NCI-H345 treated with DMSO at 0.1 percent for 48 hours (cell line): ENCODE data around the gene FCN2.
"Not testable (repeated sequence)": the region's sequence is repeated elsewhere in the genome, so short reads cannot be mapped to it uniquely, and the experiment has no call there.

Experiments used
- DNase-seq: peaks from one replicate; lab custom pipeline; 2025; ENCODE audit not compliant: unreplicated experiment; lab: John Stamatoyannopoulos, UW

The FCN2 gene

DNA sequence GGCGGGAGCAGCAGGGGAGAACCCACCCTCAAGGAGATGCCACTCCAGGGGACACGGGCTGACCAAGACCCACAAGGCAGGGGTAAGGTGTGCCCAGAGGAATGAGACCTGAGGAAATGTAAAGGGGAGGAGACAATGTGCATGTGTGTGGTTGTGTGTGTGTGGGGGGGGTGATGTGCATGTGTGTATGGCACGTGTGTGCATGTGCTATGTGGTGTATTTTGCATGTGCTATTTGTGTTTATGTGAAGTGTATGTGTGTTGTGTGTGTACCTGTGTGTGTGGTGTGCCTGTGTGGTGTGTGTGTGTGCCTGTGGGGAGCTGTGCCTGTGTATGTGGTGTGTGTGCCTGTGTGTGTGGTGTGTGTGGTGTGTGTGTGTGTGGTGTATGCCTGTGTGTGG, 33.5 kb upstream of the FCN2 start:
- no peak for DNase-seq

GRCh38 chr9:134847752-134848432, 32.7 kb upstream of the FCN2 start:
- no peak for DNase-seq

DNA sequence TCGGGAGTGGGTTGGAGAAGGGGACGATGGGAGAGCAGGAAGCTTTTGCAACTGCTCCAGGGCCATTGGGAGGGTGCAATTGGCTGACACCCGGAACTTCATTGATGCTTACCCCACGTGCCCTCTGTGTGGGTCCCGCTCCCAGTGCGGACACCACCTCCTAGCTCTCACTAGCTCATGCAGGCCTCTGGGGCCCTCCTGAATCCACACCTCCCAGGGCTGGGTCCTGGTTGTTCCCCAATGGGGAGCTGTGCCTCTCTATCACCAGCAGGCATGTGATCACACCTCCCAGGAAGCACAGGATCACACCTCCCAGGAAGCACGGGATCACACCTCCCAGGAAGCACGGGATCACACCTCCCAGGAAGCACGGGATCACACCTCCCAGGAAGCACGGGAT, 32.1 kb upstream of the FCN2 start:
- no peak for DNase-seq

DNA sequence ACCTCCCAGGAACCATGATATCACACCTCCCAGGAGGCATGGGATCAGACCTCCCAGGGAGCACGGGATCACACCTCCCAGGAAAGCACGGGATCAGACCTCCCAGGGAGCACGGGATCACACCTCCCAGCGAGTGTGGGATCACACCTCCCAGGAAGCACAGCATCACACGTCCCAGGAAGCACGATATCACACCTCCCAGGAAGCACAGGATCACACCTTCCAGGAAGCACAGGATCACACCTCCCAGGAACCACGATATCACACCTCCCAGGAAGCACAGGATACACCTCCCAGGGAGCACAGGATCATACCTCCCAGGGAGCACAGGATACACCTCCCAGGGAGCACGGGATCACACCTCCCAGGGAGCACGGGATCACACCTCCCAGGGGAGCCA, 30.0 kb upstream of the FCN2 start:
- no peak for DNase-seq

DNA sequence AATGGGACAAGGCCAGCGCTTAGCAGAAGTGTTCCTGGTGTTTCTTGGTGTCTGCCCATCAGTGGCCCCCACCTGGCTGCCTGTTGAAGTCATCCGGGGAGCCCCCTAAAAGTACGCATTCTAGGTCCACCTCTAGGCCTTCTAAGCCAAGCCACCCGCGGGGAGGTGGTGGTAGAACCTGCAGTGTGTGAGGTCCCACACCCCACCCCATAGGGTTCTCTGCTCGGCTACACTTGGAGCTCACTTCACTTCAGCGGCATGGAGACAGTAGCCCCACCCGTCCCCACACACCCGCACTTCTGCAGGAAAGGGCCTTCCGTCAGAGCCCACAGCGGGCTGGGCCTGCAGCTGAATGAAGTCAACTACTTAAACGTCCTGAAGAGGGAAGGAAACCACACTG, 29.6 kb upstream of the FCN2 start:
- no peak for DNase-seq

DNA sequence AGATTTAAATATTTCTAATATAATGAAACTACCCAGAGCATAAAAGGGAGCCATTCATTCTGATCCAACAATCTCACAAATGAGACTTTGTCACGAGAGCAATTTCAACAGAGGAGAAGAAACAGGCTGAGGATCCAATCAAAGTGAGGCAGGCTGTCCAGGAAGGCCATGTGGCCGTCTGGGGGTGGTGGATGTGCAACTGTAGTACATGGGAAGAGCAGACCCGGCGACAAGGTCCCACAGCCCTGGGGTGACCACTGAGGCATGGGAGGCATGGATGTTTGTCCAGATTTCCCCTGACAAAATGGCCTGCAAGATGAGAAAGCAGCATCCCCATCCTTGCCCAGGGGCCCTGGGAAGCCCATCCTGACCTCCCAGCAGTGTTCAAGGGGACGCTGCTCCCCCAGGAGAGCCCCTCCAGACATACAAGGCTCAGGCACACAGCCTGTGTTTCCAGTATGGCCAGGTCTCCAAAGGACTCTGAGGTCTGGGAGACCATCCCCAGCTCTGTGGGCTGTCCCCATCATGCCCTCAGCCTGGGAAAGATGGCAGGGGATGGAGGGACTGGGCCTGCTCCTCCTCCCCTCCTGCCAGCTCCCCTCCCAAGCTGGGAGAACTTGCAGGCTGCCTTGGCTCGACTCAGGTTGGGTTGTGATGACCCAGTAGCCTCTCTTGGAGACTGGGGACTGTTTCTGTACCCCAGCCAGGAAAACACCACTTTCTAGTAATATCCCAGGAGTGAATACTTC, 27.5 kb upstream of the FCN2 start:
- no peak for DNase-seq

GRCh38 chr9:134853893-134854292, 26.7 kb upstream of the FCN2 start:
- DNase-seq, result no peak

DNA sequence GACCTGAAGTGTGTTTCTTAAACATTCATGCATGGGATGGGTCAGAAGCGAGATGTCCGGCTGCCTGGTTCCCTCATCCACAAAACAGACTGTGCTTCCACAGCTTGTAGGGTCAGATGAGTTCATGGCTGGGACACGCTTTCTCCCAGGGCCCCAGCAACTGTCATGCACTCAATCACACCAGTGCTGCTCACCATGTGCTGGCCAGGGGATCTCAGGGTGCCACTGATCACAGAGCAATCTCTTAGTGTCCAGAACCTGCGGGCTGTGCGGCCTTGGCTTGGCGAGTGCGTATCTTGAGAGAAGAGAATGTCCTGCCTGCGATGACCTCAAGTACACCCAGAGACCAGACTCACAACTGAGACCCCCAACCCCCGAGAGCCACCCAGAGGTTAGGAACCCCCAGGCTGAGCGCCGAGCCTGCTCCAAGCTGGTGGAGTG, 26.0 kb upstream of the FCN2 start:
- no peak for DNase-seq

DNA sequence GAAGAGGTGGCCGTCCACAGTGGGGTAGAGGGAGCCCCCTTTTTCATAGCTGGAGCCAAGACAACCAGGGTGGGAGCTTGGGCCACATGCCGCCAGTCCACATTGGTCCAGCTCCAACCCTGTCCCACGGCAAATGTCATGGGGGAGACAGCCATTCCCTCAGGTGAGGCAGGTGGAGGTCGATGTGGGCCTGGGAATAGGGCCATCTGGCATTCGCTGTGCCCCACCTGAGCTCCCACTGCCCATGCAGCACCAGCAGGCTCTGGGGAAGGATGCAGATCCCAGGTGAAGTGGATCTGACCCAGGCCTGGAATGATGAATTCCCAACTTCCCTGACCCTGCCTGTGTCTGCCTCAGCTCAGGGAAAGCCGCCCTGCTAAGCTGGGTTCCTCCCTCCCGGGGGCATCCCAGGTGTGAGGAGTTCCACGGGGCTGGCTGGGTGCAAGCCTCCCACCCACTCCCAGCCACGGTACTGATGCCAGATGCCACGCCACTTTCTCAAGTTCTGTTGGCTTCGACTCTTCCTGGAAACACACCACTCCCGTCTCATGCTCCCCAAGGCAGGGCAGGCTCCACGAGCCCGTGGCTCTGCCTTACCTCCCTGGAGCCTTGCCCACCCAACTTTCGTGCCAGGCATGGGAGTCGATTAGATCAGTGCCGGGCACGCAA, 25.2 kb upstream of the FCN2 start:
- no peak for DNase-seq

DNA sequence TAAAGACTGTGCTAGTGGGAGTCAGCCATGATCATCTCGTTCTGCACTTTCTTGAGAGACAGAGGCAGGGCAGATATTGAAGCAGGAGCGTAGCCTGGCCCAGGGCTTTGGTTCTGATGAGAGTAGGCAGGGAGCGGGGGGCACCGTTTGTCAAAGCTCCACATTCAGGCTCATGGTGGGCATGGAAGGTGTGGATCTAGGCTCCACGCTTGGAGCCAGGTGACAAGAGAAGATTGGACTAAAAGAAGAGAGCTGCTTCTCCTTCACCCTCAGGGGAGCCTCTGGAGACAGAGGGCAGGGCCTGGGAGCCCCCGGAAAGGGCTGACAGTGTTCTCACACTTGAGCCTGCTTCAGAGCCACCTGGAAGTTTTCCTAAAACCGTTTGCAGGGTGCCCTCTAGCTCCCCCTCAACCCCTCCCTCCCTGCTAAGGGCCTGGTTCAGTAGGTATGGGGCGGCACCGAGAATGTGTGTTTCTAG, 24.7 kb upstream of the FCN2 start:
- DNase-seq, result no peak

GRCh38 chr9:134857451-134857850, 23.2 kb upstream of the FCN2 start:
- DNase-seq, result not testable (repeated sequence)

GRCh38 chr9:134858051-134858841, 22.4 kb upstream of the FCN2 start:
- DNase-seq, result no peak

- no peak for DNase-seq
Observed at GRCh38 chr9:134860510-134860909, 20.1 kb upstream of the FCN2 start.

GRCh38 chr9:134861595-134862334, 18.8 kb upstream of the FCN2 start:
- DNase-seq, result no peak

- no peak for DNase-seq
Observed at GRCh38 chr9:134863306-134863902, 17.2 kb upstream of the FCN2 start.

DNA sequence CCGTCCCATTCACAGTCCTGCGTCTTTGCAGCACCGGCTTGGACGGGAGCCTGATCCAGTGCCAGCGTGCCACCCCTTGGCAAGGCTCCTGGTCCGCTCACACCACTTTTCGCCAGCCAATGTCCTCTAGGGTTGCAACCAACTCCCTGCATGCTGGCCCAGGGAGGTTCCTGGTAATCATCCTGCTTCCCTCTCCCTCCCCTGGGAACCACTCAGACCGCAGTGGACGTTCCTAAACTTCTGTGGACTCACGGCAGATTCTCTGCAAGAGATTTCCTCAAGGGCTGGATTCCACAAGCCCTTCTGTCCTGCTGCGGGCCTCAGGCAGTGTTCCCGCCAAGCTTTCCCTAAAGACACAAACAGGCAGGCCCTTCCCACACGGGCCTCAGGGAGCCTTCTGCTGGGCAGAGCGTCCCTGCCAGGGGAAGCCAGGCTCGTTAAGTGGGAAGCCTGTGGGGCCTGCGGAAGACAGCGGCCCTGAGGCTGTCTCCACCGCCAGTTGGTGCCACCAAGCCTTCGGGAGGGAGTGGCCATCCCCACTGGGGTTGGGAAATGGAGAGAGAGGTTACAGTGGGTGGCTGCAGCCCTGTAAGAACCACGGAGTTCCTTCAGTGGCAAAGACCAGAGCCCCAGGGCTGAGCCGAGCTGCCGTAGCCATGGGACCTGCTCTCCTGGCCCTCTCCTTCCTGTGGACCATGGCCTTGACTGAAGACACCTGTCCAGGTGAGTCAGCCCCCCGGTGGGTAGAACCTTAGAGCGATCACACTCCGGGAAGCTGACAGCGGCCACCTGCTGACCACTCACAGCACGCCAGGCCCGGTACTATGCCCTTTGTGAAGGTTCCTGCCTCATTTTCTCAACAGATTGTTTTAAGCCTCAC, 16.4 kb upstream of the FCN2 start:
- DNase-seq, result no peak

DNA sequence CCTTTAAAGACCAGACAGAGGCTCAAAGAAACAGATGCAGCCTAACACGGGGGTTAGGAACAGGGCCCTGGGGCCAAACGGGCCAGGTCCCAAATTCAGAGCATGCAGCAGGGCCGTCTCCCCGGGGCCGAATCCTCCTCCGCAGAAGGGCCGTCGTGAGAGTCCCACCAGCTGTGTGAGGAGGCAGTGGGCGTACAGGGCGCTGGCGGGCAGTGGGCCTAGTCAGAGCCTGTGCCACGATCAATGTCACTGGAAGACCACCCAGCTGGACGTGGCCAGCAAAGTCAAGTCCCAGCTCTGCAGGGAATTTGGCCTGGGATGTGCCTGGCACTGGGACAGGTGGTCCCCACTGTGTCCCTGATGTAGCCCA, 15.8 kb upstream of the FCN2 start:
- DNase-seq, result no peak

DNA sequence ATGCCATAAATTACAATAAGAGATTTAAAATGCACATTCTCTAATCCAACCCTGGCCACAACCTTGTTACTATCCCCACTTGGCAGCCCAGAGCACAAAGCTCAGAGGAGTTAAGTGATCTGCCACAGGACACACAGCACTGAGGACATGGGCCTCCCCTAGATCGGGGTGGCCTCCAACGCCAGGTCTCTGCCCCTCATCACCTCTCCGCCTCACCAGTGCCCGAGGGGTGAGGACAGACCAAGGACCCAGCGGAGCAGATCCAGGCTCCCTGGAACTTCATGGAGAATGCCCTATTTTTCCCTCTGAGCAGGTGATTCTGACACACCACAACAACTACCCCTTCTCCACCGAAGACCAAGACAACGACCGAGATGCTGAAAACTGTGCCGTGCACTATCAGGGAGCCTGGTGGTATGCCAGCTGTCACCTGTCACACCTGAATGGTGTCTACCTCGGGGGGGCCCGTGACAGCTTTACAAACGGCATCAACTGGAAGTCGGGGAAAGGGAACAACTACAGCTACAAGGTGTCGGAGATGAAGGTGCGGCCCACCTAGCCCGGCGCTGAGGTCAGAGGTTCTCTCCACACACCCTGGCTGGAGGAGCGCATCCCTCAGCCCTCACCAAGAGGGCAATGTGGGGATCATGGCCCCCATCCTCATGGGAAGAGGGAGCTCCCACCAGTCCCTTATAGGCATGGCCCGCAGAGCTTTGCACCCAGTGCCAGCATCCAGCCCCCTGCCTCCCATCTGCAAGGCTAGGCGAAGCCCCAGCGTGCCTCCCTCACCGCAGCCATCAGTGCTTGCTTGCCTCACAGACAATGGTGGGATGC, 12.5 kb upstream of the FCN2 start:
- DNase-seq, result no peak
